ENCODE results near the gene LDB3.

The LDB3 gene

DNA sequence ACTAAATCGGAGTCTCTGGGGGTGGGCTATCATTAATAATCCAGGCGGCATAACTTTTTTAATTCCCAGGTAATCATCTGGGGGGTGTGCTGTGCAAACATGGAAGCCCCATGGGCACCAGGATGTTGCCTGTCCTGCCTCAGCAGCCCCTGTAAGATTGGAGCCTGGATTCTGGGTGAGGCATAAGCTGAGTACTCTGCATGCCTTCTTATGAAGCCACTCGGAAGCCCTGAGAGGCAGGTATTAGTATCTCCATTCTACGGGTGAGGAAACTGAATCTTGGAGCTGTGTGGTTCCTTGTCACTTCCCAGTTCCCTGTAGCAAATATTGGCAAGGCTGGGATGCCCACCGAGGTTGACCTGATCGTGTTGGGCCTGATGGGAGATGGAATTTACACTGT is 21.4 kb upstream of the LDB3 start:
- no peak overlapping the region for H3K4me3 ChIP-seq (ENCODE audit: low read depth, low read length)
- TF ChIP-seq, protein P1, sequence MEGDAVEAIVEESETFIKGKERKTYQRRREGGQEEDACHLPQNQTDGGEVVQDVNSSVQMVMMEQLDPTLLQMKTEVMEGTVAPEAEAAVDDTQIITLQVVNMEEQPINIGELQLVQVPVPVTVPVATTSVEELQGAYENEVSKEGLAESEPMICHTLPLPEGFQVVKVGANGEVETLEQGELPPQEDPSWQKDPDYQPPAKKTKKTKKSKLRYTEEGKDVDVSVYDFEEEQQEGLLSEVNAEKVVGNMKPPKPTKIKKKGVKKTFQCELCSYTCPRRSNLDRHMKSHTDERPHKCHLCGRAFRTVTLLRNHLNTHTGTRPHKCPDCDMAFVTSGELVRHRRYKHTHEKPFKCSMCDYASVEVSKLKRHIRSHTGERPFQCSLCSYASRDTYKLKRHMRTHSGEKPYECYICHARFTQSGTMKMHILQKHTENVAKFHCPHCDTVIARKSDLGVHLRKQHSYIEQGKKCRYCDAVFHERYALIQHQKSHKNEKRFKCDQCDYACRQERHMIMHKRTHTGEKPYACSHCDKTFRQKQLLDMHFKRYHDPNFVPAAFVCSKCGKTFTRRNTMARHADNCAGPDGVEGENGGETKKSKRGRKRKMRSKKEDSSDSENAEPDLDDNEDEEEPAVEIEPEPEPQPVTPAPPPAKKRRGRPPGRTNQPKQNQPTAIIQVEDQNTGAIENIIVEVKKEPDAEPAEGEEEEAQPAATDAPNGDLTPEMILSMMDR (IDR thresholded peaks at IDR 0.05; ENCODE audit: borderline replicate concordance, insufficient read depth, low read depth, low read length): no peak

DNA sequence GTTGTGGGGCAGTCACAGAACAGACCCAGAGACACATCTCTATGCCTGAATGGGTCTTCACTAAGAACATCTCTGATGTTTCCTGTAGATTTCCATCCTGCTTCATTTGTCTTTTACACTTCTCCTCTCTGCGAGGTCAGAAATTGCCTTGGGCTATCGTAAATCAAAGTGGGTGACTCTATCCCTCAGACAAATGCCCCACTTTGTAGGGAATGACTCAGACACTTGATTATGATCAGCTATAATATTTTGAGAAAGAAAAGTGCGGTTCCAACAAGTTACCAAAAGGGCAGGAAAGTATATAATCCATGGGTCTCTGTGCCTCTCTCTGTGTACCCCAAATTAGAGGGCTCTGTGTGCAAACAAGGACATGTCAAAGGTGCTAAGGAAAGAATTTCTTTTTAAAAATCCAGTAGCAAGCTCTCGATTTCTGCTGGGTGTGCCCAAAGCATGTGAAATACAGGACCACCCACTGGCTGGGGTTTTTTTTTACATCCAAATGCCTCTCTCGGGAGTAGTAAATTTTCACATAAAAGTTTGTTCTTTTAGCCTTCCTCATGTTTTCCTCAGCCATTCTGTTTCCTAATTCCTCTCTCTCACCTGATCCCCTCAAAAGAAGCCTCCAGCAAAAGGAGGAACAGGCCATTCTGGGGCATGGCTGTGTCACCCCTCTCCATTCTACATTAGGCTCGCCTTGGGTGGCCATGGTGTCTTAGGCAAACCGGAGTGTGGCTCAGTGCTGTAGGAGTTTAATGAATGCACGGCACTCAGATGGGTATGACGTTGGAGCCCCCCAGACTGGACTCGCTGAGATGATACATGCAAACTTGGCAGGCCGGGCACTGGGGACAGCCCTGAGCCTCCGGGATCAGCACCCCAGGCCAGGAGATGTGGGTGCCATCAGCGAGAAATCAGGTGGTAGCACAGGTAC is 20.3 kb upstream of the LDB3 start:
- TF ChIP-seq, protein P1 (IDR thresholded peaks at IDR 0.05; ENCODE audit: borderline replicate concordance, insufficient read depth, low read depth, low read length): no peak
- H3K4me3 ChIP-seq (ENCODE audit: low read depth, low read length): no peak overlapping the region

DNA sequence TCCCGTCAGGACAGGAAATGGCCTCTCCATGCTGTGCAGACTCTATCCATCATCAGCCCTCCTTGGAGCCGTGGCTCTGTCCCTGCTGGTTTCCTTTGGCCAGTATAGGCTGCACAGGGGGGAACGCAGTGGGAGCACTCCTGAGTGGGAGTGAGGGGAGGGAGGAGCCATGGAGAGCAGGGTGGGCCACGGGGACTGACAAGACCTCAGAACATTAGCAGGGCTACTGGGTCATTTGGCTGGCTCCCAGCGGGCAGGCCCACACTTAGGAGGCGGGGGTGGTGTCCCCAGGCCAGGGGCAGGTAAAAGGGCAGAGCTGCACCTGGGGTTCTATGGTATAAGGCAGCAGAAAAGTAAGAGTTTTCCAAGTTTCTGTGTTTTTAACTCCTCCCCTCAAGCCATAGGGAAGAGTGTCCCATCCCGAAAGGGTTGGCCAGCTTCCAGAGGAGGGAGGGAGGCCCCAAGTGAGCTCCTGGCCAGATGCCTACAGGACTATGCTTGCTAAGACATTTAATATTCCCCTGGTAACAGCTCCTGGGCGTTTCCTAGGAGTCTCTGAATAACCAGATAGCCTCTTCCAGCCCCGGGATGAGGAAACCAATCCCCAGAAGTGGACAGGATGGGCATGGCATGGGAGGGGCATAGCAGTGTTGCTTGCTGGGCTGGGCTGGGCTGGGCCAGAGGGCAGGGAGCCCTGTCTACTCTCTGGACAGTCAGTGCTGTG is 19.4 kb upstream of the LDB3 start:
- TF ChIP-seq, protein P1 (IDR thresholded peaks at IDR 0.05; ENCODE audit: borderline replicate concordance, insufficient read depth, low read depth, low read length): no peak
- H3K4me3 ChIP-seq (ENCODE audit: low read depth, low read length): no peak overlapping the region

DNA sequence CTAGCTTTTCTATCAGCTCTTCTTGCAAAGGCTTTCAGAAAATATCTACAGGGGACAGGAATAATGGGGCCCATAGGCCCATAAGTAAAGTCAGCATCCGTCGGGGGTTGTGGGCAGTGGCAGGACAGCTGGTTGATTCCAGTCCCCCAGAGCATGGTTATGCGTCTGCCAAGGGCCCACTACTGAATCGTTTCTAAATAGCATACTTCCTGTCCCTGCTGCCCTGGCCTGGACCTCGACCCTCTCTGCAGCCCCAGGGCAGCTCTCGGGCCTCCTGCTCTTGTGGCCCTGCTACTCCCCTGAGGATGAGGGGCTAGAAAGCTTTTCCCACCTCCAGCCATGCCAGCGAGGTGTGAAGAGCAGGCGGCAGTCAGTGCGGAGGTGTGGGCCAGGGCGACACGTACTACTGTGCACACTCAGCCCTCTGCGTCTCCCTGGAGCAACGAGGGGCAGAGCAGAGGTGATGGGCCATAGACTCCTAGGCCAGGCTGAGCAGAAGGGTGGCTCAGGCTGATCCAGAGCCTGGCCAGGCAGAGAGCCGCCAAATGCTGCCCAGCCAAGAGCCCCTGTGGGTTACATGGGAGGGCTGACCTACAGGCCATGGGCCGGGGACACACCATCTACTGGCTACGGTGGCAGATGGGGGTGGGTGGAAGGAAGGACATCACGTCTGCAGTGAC is 18.7 kb upstream of the LDB3 start:
- TF ChIP-seq, protein P1 (IDR thresholded peaks at IDR 0.05; ENCODE audit: borderline replicate concordance, insufficient read depth, low read depth, low read length): no peak
- H3K4me3 ChIP-seq (ENCODE audit: low read depth, low read length): no peak overlapping the region

DNA sequence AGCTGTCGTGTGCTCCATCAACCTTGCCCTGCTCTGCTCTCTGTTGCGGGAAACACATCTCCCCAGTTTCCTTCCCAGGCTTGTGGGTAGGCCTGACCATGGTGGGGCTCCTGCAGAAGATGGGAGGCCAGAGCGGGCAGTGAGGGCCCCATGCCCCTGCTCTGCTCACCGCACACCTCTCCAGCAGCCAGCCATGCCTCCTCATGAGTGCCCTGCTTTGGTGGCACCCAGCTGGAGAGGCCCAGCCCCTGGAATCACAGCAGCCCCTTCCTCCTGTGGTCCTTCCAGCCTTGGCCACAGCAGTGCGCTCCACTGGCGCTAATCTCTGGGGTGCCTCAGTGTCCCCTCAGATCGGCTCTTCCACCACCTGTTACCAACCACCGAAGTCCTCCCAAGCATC is 18.2 kb upstream of the LDB3 start:
- TF ChIP-seq, protein P1 (IDR thresholded peaks at IDR 0.05; ENCODE audit: borderline replicate concordance, insufficient read depth, low read depth, low read length): no peak
- no peak overlapping the region for H3K4me3 ChIP-seq (ENCODE audit: low read depth, low read length)

DNA sequence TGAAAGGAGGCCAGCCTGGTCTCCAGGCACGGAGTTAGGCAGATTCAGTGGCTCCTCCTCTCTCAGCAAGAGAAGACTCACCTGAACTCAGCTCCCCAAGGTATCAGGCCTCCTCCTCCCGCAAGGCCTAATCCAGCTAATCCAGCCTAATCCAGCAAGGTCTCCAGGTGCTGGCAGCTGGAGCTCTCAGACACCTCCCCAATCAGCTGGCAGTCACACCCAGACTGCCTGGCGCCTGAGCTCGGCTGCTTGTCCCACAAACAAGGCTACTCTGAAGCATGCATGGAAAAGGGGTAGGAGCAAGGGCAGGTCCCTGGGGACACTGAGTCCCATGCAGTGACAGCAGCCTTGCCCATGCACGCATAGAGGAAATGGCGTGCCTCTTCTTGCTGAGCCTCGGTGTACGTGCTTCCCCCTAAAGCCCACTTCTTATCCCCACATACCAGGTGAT is 17.3 kb upstream of the LDB3 start:
- TF ChIP-seq, protein P1 (IDR thresholded peaks at IDR 0.05; ENCODE audit: borderline replicate concordance, insufficient read depth, low read depth, low read length): no peak
- H3K4me3 ChIP-seq (ENCODE audit: low read depth, low read length): no peak overlapping the region
